SK-N-SH treated with all-trans-retinoic acid at 6 μM for 48 hours (cell line): ENCODE data around the gene SEMG2.

Experiments used
- ATAC-seq: fragments of 200-7000 bp; cut with Tn5 transposase; 3 replicates; pipeline ENCODE4 v1.9.1; 2020; ENCODE audit warnings: mild to moderate bottlenecking, moderate library complexity
- BACH2 ChIP-seq: fragments of 250-450 bp; sonication (Bioruptor Pico); IDR thresholded peaks from 2 replicates; pipeline ENCODE4 v1.9.0; 2021; ENCODE audit warnings: mild to moderate bottlenecking, borderline replicate concordance
- CSDC2 ChIP-seq: fragments of 250-450 bp; sonication (Bioruptor Pico); IDR thresholded peaks from 2 replicates; pipeline ENCODE4 v1.5.0; 2020; ENCODE audit warnings: mild to moderate bottlenecking, moderate library complexity
- CSRNP3 ChIP-seq: fragments of 250-450 bp; sonication (Bioruptor Pico); IDR thresholded peaks from 2 replicates; pipeline ENCODE4 v1.5.1; 2021; ENCODE audit warnings: mild to moderate bottlenecking, moderate library complexity
- ESRRG ChIP-seq: fragments of 250-450 bp; sonication (Bioruptor Pico); IDR thresholded peaks from 2 replicates; pipeline ENCODE4 v1.6.1; 2021; ENCODE audit warnings: mild to moderate bottlenecking
- GLIS3 ChIP-seq: fragments of 250-450 bp; sonication (Bioruptor Pico); IDR thresholded peaks from 2 replicates; pipeline ENCODE4 v1.5.0; 2020; ENCODE audit warnings: mild to moderate bottlenecking, moderate library complexity
- ISL1 ChIP-seq: fragments of 250-450 bp; sonication (Bioruptor Pico); IDR thresholded peaks from 2 replicates; pipeline ENCODE4 v2.1.2; 2022; ENCODE audit warnings: mild to moderate bottlenecking, moderate library complexity
- OSR1 ChIP-seq: fragments of 250-450 bp; sonication (Bioruptor Pico); IDR thresholded peaks from 2 replicates; pipeline ENCODE4 v1.8.0; 2022; ENCODE audit warnings: moderate library complexity, mild to moderate bottlenecking, inconsistent platforms
- PPARA ChIP-seq: fragments of 250-450 bp; sonication (Bioruptor Pico); IDR thresholded peaks from 2 replicates; pipeline ENCODE4 v1.5.0; 2020; ENCODE audit warnings: mild to moderate bottlenecking, borderline replicate concordance
- RARB ChIP-seq: fragments of 250-450 bp; sonication (Bioruptor Pico); IDR thresholded peaks from 2 replicates; pipeline ENCODE4 v1.8.0; 2021; ENCODE audit warnings: mild to moderate bottlenecking, moderate library complexity
- SNAI2 ChIP-seq: fragments of 250-450 bp; sonication (Bioruptor Pico); IDR thresholded peaks from 2 replicates; pipeline ENCODE4 v1.5.0; 2020; ENCODE audit warnings: mild to moderate bottlenecking, moderate library complexity
- TCF4 ChIP-seq: fragments of 250-450 bp; sonication (Bioruptor Pico); IDR thresholded peaks from 2 replicates; pipeline ENCODE4 v1.8.0; 2021; ENCODE audit warnings: mild to moderate bottlenecking, moderate library complexity, borderline replicate concordance
- TOX ChIP-seq: fragments of 250-450 bp; sonication (Bioruptor Pico); IDR thresholded peaks from 2 replicates; pipeline ENCODE4 v1.8.0; 2021; ENCODE audit warnings: mild to moderate bottlenecking, moderate library complexity, borderline replicate concordance
- ZC3H10 ChIP-seq: fragments of 250-450 bp; sonication (Bioruptor Pico); IDR thresholded peaks from 2 replicates; pipeline ENCODE4 v1.5.1; 2021; ENCODE audit warnings: mild to moderate bottlenecking, moderate library complexity
- ZFP3 ChIP-seq: fragments of 250-450 bp; sonication (Bioruptor Pico); IDR thresholded peaks from 2 replicates; pipeline ENCODE4 v1.5.0; 2020; ENCODE audit warnings: mild to moderate bottlenecking, moderate library complexity
- ZFP30 ChIP-seq: fragments of 450-650 bp; formaldehyde crosslinking; IDR thresholded peaks from 2 replicates; pipeline ENCODE4 v1.5.0; 2022; ENCODE audit warnings: mild to moderate bottlenecking, moderate library complexity
- ZNF565 ChIP-seq: fragments of 450-650 bp; formaldehyde crosslinking; conservative IDR thresholded peaks from 2 replicates; pipeline ENCODE4 v1.5.0; 2020; ENCODE audit warnings: low read depth, mild to moderate bottlenecking, moderate library complexity
- ZNF8 ChIP-seq: fragments of 450-650 bp; formaldehyde crosslinking; IDR thresholded peaks from 2 replicates; pipeline ENCODE4 v1.5.0; 2020; ENCODE audit warnings: mild to moderate bottlenecking, moderate library complexity
- TF ChIP-seq, protein P1 (sequence below): fragments of 250-450 bp; sonication (Bioruptor Pico); IDR thresholded peaks from 2 replicates; pipeline ENCODE4 v1.5.0; 2020; ENCODE audit warnings: mild to moderate bottlenecking, moderate library complexity
- TF ChIP-seq, protein P2 (sequence below): fragments of 250-450 bp; sonication (Bioruptor Pico); IDR thresholded peaks from 2 replicates; pipeline ENCODE4 v1.8.0; 2021; ENCODE audit warnings: low read depth, mild to moderate bottlenecking, moderate library complexity, borderline replicate concordance
- TF ChIP-seq, protein P3 (sequence below): fragments of 250-450 bp; sonication (Bioruptor Pico); IDR thresholded peaks from 2 replicates; pipeline ENCODE4 v1.5.1; 2020; ENCODE audit warnings: low read depth, mild to moderate bottlenecking, moderate library complexity

The SEMG2 gene

GRCh38 chr20:45266977-45267376 is 45.8 kb downstream of the SEMG2 start:
- TF ChIP-seq, protein P1, sequence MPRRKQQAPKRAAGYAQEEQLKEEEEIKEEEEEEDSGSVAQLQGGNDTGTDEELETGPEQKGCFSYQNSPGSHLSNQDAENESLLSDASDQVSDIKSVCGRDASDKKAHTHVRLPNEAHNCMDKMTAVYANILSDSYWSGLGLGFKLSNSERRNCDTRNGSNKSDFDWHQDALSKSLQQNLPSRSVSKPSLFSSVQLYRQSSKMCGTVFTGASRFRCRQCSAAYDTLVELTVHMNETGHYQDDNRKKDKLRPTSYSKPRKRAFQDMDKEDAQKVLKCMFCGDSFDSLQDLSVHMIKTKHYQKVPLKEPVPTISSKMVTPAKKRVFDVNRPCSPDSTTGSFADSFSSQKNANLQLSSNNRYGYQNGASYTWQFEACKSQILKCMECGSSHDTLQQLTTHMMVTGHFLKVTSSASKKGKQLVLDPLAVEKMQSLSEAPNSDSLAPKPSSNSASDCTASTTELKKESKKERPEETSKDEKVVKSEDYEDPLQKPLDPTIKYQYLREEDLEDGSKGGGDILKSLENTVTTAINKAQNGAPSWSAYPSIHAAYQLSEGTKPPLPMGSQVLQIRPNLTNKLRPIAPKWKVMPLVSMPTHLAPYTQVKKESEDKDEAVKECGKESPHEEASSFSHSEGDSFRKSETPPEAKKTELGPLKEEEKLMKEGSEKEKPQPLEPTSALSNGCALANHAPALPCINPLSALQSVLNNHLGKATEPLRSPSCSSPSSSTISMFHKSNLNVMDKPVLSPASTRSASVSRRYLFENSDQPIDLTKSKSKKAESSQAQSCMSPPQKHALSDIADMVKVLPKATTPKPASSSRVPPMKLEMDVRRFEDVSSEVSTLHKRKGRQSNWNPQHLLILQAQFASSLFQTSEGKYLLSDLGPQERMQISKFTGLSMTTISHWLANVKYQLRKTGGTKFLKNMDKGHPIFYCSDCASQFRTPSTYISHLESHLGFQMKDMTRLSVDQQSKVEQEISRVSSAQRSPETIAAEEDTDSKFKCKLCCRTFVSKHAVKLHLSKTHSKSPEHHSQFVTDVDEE = no peak
- TF ChIP-seq BACH2 = no peak
- TF ChIP-seq PPARA = no peak
- TF ChIP-seq CSDC2 = no peak
- TF ChIP-seq SNAI2 (CRISPR knock-in tag) = no peak
- TF ChIP-seq ZFP3 (CRISPR knock-in tag) = no peak
- no peak for TF ChIP-seq OSR1 (CRISPR knock-in tag)
- no peak for TF ChIP-seq ZFP30 (CRISPR knock-in tag)
- TF ChIP-seq ZNF565 (CRISPR knock-in tag) = no peak
- TF ChIP-seq CSRNP3 (CRISPR knock-in tag) = no peak
- TF ChIP-seq ZNF8 = no peak
- TF ChIP-seq ZC3H10 = no peak
- TF ChIP-seq GLIS3 (CRISPR knock-in tag) = no peak
- no peak for TF ChIP-seq TOX (CRISPR knock-in tag)
- TF ChIP-seq, protein P2, sequence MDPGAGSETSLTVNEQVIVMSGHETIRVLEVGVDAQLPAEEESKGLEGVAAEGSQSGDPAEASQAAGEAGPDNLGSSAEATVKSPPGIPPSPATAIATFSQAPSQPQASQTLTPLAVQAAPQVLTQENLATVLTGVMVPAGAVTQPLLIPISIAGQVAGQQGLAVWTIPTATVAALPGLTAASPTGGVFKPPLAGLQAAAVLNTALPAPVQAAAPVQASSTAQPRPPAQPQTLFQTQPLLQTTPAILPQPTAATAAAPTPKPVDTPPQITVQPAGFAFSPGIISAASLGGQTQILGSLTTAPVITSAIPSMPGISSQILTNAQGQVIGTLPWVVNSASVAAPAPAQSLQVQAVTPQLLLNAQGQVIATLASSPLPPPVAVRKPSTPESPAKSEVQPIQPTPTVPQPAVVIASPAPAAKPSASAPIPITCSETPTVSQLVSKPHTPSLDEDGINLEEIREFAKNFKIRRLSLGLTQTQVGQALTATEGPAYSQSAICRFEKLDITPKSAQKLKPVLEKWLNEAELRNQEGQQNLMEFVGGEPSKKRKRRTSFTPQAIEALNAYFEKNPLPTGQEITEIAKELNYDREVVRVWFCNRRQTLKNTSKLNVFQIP (CRISPR knock-in tag) = no peak
- TF ChIP-seq, protein P3, sequence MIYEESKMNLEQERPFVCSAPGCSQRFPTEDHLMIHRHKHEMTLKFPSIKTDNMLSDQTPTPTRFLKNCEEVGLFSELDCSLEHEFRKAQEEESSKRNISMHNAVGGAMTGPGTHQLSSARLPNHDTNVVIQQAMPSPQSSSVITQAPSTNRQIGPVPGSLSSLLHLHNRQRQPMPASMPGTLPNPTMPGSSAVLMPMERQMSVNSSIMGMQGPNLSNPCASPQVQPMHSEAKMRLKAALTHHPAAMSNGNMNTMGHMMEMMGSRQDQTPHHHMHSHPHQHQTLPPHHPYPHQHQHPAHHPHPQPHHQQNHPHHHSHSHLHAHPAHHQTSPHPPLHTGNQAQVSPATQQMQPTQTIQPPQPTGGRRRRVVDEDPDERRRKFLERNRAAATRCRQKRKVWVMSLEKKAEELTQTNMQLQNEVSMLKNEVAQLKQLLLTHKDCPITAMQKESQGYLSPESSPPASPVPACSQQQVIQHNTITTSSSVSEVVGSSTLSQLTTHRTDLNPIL (CRISPR knock-in tag) = no peak
- ATAC-seq = no peak

DNA sequence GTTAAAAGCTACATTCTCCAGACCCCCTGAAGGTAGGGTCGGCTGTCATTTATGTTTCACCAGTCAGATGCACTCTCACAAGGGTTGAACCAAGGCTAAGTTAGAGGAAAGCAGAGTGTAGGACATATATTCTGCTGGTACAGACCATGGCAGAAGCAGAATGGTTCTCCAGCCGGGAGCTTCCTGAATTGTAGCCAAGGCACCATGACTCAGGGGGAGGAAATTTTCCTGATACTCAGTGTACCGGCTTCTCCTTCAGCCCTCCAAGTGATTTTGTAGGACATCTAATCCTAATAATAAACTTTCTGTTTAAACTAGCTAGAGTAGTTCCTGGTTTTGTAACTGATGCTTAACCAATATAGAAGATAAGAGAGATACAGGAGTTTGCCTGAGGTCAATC is 47.4 kb downstream of the SEMG2 start:
- no peak for ATAC-seq

GRCh38 chr20:45269056-45269455 is 47.9 kb downstream of the SEMG2 start:
- ATAC-seq = no peak
- no peak for TF ChIP-seq ZNF8
- TF ChIP-seq, protein P2 (CRISPR knock-in tag) = no peak
- TF ChIP-seq OSR1 (CRISPR knock-in tag) = no peak
- no peak for TF ChIP-seq ZFP3 (CRISPR knock-in tag)
- TF ChIP-seq ISL1 (CRISPR knock-in tag) = no peak
- TF ChIP-seq TCF4 (CRISPR knock-in tag) = no peak
- TF ChIP-seq RARB = no peak
- TF ChIP-seq GLIS3 (CRISPR knock-in tag) = no peak

More for the DNA sequence above, 47.4 kb downstream of the SEMG2 start:
- no peak for TF ChIP-seq PPARA
- no peak for TF ChIP-seq GLIS3 (CRISPR knock-in tag)
- no peak for TF ChIP-seq ZNF565 (CRISPR knock-in tag)
- TF ChIP-seq BACH2 = no peak
- no peak for TF ChIP-seq ZNF8
- no peak for TF ChIP-seq OSR1 (CRISPR knock-in tag)
- no peak for TF ChIP-seq ZFP30 (CRISPR knock-in tag)

DNA sequence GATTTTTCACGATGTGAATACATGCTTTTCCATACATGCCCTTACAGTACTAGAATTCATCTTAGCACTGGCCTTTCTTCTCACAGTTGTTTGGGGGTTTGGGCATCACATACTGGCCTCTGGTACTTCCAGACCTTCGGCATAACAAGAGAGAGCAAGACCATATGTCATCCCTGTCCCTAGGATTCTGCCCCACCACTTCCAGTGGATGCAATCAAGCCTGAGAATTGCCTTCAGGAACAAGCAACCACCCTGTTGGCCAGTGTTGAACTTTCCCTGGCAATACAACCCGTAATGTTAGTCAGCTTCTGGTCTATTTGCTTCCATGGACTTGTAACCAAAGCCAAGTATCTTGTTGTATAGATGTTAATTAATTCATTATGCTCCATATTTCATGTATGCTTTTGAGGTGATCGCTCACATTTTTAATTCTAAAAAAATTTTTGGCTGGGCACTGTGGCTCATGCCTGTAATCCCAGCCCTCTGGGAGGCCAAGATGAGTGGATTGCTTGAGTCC is 48.6 kb downstream of the SEMG2 start:
- ATAC-seq = no peak
- TF ChIP-seq ZFP3 (CRISPR knock-in tag) (no peak), ISL1 (CRISPR knock-in tag) (no peak), ESRRG (no peak), TCF4 (CRISPR knock-in tag) (no peak), GLIS3 (CRISPR knock-in tag) (no peak), CSRNP3 (CRISPR knock-in tag) (no peak), ZNF565 (CRISPR knock-in tag) (no peak), ZNF8 (no peak), ZFP30 (CRISPR knock-in tag) (no peak), TOX (CRISPR knock-in tag) (no peak), OSR1 (CRISPR knock-in tag) (no peak), RARB (no peak), PPARA (no peak)
- TF ChIP-seq, protein P1 = no peak
